ENCODE measurements around the gene TIAM2. TPM values are rescaled to one million over a fixed set of nuclear protein-coding genes. Genes with fewer than 3 reads are reported as not detected.

The TIAM2 gene
- total RNA-seq, 1 donor from 2014 or later, result 24.6 TPM

DNA sequence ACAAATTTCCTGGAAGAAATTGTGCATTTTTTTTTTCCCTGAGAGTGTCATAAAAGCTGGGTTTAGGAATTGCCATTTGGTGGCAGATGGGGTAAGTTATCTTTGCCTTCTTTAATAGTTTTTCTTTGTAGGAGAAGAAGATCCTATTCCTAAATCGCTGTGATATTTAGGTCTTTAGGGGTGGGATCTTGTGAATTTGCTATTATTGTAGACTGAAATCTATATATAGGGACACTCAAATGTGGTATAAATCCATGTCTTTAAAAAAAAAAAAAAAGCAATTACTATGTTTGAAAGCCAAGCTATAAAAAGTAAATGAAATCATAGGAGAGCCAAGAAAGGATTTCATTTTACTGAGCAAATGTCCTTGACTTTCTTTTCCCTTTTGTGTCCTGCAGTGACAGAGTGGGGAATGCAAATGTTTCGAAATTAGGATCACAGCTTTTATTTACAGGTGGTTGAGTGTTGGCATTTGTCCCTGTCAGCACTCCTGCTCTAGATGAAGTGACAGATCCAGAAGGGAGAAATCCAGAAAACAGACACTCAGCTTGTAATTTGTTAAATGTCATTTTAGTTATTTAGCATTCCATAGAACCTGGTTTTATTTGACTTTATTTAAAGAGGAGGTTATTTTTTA, 29.4 kb downstream of the TIAM2 start:
- DNase-seq (ENCODE audit: low spot score), result no peak

DNA sequence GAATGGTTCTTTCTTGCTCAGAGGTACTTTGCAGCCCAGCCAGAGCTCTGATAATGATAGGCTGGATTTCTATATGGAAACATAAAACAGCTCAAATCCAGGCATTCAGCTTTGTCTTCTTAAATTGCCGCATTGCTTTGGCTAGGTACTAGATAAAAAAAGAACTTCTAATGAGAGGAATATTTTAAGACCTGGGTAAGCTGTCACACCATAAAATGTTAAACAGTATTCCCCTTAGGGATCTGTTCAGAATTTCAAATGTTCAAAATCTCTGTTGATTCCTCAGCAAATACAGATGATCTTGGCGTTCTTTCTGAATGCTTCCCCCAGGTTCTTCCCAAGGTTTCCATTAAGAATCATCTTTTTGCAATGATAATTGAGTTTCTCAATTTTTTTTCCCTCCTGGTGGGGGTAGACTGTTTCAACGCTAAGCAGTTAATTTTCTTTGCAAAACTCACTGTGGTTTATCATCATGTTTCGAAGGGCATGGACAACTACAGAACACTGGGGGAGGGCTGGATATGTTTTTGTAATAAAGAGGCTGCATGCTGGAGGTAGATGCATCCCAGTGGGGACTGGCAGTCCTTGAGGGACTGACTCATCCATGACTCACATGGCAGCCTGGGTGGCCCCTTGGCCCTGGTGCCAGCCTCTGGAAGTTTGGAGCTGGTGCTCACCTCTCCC, 31.0 kb downstream of the TIAM2 start:
- peak; percentile 64 for DNase-seq (ENCODE audit: low spot score)

DNA sequence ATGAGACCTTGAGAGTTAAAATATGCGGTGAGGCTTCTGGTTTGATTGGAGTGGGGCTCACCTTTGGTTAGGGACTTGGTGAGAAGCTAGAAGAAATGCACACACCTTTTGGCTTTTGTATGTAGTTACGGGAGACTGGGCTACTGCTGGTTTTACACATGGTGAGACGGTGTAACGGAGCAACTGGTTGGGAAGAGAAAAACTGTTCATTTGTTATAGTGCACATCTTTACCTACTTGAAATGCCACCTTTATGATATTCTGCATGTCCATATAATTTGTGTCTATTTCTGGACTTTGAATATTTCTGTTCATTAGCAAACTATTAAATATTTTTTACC, 31.6 kb downstream of the TIAM2 start:
- no peak for DNase-seq (ENCODE audit: low spot score)

DNA sequence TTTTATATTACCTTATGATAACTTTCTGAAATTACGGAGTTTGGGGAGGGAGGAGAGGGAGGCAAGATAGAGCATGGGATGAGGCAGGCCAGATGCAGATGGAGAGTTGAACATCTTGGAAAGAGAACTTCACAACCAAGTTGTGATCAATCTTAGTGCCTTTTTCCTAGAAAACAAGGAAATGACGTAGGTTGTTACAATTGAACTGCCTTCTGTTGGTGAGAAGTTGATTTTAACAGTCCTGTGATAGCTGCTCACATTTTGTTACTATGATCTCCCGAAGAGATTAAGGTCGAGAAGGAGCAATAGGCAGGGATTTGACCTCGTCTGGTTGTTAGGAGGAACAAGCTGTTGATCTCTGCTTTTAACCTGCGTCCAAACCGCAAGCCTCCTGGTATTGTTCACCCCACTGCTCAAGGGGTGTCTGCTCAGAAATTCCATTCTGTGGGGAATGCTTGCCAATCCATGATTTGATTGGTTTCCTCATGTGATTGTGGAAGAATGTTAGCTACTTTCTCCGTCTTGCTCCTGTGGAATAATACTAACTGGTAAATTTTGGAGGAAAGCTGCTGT, 35.1 kb downstream of the TIAM2 start:
- no peak for DNase-seq (ENCODE audit: low spot score)

DNA sequence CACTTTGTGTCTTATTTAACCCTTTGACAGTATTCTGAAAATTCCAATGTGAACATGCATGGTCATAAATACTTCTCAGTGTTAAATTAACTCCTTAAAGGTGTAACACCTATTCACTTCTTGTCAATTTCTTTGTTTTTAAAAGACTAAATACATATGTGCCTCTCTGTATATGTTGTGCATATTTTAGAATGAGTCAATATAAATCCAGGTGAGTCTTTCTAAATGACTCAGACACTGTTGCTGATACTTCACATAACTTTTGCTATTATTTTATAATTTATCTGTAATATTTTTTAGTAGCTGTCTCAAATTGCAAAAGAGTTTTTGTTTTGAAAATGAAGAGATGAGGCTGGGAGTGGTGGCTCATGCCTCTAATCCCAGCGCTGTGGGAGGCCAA, 36.0 kb downstream of the TIAM2 start:
- DNase-seq (ENCODE audit: low spot score), result no peak

DNA sequence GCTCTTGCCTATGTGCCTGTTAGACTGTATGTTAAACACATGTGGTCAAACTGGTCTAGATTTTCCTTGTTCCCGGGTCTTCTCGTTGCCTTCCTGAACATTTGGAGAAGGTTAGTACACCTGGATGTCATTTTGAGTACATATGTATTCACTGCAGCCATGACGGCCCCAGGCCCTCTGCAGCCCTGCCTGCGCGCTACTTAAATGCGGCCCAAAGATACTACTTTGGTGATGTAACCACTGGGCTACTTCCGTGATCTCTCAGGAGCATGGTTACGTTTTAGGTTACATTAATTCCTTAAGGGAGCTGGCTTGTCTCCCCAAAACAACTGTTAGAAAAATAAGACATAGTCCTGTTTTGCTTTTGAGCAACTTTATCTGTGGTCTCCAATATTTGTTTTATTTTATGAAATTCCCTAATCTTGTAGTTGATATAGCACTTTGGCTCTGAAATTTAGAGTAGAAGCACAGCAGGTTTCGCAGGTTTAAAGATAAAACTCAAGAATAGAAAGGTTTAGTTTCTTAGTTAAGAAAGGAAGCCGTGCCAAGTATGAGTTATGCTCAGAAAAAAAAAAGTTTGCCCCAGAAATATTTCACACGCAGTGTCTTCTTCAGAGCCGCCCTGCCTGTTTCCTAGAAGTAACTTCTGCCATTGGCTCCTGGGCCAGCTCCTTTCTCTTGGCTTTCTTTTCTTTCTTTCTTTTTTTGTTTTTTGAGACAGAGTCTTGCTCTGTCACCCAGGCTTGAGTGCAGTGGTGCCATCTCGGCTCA, 38.1 kb downstream of the TIAM2 start:
- no peak for DNase-seq (ENCODE audit: low spot score)

DNA sequence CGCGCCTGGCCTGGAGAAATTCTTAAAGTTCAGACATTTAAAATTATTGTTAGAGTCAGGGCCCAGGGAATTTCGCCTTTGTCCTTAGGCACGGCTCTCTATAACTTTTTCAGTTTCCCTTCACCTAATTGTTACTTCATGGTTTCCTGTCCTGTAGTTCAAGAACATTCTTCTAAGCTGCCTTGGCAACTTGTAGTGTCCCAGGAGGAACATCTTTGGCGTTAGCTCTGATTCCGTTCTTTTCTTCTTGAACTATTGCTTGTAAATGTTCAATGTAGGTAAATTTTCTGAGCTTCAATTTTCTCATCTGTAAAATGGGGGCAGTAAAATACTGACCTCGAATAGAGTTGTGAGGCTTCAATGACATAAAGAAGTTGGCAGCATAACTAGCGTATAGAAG, 41.8 kb downstream of the TIAM2 start:
- DNase-seq (ENCODE audit: low spot score), result no peak

DNA sequence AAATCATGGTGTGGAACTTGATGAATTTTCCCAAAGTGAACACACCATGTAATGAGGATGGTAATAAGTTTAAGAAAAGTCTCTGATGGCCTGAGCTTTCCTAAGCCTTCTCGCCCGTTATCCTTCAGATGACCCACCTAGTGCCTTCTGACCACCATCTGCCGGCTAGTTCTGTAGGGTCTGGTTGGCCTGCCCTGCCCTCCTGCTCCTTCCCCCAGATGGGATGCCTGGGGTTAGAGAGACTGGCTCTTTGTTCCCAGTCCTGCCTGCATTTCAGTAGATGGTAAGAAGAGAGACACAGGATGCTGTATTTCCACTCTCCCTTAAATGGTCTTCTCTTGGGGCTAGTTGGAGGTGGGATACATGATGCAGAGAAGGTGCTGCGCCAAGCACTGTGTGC, 43.0 kb downstream of the TIAM2 start:
- DNase-seq (ENCODE audit: low spot score), result no peak

DNA sequence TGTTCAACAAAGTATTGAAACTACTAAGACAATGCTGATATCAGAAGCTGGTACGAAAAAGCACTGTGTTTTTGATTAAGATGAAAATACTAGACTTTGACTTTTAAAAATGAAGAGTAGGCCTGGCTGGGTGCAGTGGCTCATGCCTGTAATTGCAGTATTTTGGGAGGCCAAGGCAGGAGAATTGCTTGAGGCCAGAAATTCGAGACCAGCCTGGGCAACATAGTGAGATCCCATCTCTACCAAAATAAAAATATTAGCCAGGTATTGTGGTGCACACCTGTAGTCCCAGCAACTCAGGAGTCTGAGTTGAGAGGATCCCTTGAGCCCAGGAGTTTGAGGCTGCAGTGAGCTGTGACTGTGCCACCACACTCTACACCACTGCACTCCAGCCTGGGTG, 43.4 kb downstream of the TIAM2 start:
- no peak for DNase-seq (ENCODE audit: low spot score)

DNA sequence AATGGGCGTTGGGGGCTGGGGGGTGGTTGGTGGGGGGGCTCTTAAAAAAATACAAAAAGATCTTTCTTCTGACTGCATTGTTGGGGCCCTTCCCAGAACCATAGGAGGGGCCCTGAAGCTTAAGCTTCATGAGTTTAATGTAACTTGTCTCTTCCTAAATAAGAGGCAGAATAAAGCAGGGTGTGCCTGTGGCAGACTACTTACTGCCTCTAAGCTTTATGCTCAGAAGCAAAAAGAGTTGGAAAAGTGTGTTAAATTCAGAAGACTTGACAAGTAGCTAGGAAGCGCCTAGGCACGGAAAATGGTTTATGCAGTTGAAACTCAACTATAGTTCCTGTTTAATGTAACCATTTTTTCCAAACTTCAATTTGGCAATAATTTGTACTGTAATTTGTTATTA, 44.5 kb downstream of the TIAM2 start:
- no peak for DNase-seq (ENCODE audit: low spot score)

DNA sequence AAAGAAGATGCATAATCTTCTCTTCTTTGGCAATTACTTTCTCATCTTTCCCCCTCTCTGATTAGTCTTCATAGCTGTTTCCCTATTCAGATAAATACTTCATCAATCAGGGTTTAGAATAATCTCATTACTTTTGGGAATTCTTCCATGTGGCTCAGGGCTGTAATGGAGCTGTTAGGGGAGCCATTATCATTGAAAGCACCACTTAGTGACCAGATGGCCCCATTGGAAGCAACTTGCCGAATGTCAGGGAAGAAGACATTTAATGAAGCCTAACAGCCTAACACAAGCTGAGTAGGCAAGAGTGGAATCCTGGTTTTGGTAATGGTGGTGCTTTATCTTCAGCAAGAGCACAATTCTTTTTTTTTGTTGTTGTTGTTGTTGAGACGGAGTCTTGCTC, 45.0 kb downstream of the TIAM2 start:
- no peak for DNase-seq (ENCODE audit: low spot score)

DNA sequence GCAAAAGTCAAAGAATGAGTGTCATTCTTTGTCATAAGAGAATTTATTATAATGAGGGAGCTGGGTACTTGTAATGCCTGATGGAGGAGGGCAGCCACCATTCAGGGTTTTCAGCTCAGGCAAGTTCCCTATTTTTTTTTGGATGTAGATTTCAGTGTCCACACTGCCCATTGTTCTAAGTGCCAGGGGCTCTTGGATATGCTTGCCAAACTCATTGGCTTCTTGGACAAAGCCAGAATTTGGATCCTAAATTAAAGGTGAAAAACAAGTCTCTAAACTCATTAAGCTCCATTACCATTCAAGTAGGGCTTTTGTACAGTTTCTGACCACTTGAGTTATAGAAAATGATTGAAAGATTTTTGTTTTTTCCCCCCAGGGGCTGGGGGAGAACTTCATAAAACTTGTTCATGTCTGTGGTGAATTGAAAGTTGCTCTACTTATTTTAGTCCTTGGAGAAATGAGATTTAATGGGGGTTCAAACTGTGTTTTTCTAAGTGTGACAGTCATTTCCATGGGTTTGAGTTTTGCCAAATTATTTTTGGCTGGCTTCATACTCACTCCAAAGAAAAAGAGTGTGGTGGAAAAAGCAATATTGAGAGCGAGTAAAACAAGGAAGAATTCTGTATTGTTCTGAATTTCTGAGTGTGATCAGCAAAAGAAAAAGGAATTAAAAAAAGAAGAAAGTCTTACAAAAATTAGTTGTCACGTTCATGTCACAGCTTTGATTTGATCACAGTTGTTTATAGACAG, 46.0 kb downstream of the TIAM2 start:
- DNase-seq (ENCODE audit: low spot score), result no peak

DNA sequence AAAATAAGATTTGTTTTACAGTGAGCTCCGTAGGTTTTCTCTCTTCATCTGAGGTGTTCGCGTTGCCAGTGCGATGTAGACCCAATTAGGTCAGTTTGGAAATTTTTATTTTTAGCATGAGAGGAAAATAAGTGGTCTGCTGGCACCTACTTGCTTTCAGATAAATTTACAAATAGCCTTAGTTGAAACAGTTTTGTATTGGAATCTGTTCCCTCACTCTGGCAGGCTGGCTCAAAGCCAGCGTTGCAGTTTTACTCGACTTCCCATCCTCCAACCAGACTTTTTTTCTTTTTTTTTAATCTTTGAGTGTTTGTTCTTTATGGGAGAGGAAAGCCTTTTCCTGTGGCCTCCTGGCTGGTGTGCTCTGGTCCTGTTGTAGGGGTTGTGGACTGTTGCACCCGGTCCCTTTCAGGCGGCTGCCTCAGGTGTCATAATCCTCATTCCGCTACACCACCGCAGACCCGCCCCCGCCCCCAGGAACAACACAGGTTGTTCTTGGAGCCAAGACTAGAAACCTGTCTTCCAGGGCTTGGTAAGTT, 46.7 kb downstream of the TIAM2 start:
- no peak for DNase-seq (ENCODE audit: low spot score)

DNA sequence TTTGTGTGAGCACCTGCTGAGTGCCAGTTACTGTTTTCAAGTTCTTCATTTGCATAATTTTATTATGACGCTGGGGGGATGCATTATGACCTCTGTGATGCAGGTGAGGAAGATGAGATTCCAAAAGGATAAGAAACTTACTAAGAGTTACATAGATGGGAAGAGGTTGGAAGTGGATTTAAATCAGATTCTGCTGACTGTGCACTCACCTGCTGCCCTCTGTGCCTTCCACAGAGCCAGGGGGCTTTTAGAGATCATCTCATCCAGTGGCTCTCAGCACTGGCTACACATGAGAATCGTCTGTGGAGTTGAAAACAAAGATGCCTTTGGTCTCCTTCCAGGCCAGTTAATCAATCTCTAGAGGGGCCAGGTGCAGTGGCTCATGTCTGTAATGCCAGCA, 47.9 kb downstream of the TIAM2 start:
- no peak for DNase-seq (ENCODE audit: low spot score)

DNA sequence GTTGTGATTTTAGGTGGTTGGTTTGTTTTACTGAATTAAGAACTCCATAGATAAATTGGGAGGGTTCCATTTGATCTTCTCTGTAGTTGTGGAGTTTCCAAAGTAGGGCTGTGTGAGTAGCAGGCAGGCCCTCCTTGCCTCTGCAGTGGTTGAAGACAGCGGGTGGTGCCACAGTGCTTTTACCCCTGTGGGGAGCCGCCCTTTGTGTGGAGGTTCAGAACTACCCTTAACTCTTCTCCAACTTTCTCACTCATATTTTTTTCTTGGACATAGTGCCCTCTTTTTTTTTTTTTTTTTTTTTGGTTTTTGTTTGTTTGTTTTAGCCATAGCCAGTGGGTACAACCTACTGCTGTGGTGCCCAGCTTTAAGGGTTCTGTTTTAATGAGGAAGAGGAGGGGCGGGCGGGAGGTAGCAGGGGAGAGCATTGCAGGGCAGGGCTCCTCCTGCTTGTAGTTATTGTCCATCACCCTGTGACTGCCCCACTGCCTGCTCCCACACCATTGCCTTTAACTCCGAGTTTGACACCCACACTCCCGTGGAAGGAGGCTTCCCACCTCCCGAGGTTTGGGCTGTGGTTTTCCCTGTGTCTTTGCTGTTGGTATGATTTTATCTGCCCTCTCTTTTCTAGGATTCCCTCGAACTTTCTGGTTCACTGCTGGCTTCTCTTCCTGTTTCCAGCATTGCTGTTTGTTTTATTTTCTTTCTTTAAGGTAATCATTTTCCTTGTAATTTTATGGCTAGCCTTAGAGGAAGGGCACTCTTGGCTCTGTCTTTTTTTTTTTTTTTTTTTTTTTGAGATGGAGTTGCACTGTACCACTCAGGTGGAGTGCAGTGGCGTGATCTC, 50.7 kb downstream of the TIAM2 start:
- DNase-seq (ENCODE audit: low spot score), result no peak

DNA sequence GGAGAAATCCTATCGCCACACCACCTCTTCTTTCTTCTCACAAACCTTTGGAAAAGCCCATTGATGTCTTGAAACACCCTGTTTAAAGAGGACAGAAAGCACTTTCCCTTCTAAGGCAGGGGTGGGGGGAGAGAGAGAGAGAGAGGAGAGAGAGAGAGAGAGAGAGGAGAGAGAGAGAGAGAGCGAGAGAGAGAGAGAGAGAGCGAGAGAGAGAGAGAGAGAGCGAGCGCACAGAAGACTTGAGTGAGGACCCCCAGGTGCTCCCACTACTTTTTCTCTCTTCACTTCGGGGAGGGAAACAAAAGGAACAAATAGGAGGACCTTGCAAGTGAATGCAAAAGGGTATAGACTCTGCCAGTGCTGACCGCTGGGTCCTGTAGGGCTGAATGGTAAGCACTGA, 52.4 kb downstream of the TIAM2 start:
- no peak for DNase-seq (ENCODE audit: low spot score)

DNA sequence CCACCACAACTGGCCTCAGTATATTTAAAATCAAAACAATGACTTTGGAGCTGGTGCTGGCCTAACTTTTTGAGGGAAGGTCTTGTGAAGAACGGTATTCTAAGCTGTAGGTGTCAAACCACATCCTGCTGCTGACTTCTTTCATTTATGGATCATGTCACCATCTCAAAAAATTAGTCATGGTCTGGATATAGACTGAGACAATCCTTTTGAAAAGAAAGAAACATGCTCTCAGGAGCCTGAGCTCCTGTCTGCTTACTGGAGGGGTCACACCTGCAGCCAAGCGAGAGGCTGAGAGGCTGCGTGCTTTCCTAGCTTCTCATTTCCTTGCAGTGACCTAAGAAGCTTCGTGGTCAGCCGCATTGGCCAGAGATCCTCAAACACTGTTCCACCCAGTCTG, 55.2 kb downstream of the TIAM2 start:
- no peak for DNase-seq (ENCODE audit: low spot score)

DNA sequence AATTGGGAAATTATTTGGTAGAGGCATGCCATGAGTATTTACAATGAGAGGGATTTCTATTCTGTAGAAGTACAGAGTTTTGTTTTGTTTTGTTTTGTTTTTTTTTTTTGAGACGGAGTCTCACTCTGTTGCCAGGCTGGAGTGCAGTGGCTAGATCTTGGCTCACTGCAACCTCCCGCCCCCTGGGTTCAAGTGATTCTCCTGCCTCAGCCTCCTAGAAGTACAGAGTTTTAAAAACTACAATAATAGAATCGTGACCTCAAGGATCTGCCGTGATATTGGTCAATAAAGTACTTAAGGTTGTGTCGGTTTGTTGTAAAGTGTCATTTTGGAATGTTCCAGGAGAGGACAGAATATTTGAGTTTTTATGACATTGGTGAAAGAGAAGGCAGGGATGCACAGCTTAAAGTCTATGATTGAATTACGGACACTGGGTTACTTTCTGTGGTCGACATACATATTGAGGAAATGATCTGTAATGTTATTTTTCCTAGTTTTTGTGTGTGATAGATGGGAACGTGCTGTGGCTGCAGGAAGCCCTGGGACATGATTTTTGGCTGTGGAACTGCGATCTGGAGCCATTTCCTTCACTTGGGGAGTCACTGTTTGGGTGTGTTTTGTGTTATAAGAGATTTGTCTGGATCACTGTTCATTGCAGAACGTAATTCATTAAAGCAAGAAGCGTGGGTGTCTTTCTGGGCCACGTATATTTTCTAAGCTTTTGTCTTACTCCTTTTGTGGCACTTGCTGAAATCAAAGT, 59.6 kb downstream of the TIAM2 start:
- no peak for DNase-seq (ENCODE audit: low spot score)

DNA sequence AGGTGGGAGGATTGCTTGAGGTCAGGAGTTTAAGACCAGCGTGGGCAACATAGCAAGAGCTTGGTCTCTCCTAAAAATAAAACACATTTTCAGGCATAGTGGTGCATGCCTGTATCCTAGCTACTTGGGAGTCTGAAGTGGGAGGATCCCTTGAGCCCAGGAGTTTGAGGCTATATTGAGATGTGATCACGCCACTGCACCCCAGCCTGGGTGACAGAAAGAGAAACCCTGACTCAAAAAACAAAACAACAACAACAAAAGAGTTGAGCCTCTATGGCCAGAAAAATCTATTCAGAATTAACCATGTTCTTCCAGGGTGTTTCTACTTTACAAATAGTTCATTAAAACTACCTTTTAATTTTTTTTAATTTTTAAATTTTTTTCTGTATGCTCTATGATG, 60.6 kb downstream of the TIAM2 start:
- DNase-seq (ENCODE audit: low spot score), result no peak

DNA sequence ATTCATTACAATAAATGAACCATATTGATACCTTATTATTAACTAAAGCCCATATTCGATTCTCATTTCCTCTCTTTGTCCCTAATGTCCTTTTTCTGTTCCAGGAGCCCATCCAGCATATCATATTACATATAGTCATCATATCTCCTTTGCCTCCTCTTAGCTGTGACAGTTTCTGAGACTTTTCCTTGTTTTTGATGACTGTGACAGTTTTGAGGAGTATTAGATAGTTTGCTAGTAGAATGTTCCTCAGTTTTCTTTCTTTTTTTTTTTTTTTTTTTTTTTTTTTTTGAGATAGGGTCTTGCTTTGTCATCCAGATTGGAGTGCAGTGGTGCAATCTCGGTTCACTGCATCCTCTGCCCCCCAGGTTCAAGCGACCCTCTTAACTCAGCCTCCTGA, 61.6 kb downstream of the TIAM2 start:
- no peak for DNase-seq (ENCODE audit: low spot score)

Data from mucosa of gallbladder (tissue), 1 donor.